T-helper 1 cell treated with Interleukin-12 subunit alpha and Interleukin-12 subunit beta and Interleukin-4 antibody, amounts not matched to agents 30 μg/mL and 1 μg/mL, for 36 hours (primary cell): ENCODE measurements around the gene TTLL11.

ENCODE experiments used
- H3K27ac Mint-ChIP-seq: one replicate; pipeline ENCODE4 v1.8.0; 2021; ENCODE audit warnings: mild to moderate bottlenecking, mixed read lengths
- H3K27me3 Mint-ChIP-seq: one replicate; pipeline ENCODE4 v1.8.0; 2021; ENCODE audit warnings: low read depth, mixed read lengths
- H3K36me3 Mint-ChIP-seq: one replicate; pipeline ENCODE4 v1.8.0; 2021; ENCODE audit warnings: low read depth, mixed read lengths
- H3K4me1 Mint-ChIP-seq: one replicate; pipeline ENCODE4 v1.8.0; 2021; ENCODE audit warnings: low read depth, mixed read lengths
- H3K4me3 Mint-ChIP-seq: one replicate; pipeline ENCODE4 v1.8.0; 2021; ENCODE audit warnings: mild to moderate bottlenecking, moderate library complexity, mixed read lengths
- H3K9me3 Mint-ChIP-seq: one replicate; pipeline ENCODE4 v1.8.0; 2021; ENCODE audit warnings: mixed read lengths

Gene TTLL11

GRCh38 chr9:121784731-121785411, 308.2 kb downstream of the TTLL11 start:
- Mint-ChIP-seq H3K4me1 (peaks cover 7% of the 10 kb centered on the region), H3K4me3 (no peak overlapping the region), H3K36me3 (no peaks in the 10 kb centered on the region), H3K9me3 (no peaks in the 10 kb centered on the region), H3K27me3 (peaks cover 11% of the 10 kb centered on the region), H3K27ac (no peak overlapping the region)

GRCh38 chr9:121783521-121784507, 309.3 kb downstream of the TTLL11 start:
- Mint-ChIP-seq H3K27ac (peak overlapping the region; percentile 43), H3K9me3 (no peaks in the 10 kb centered on the region), H3K4me3 (peak overlapping the region; percentile 17), H3K36me3 (no peaks in the 10 kb centered on the region), H3K4me1 (peaks cover 7% of the 10 kb centered on the region), H3K27me3 (peaks cover 17% of the 10 kb centered on the region)

GRCh38 chr9:121783111-121783510, 310.0 kb downstream of the TTLL11 start:
- Mint-ChIP-seq H3K4me3 (no peak overlapping the region), H3K9me3 (no peaks in the 10 kb centered on the region), H3K27ac (no peak overlapping the region), H3K27me3 (peaks cover 23% of the 10 kb centered on the region), H3K36me3 (no peaks in the 10 kb centered on the region), H3K4me1 (peaks cover 7% of the 10 kb centered on the region)

- Mint-ChIP-seq H3K4me1 (peaks cover 7% of the 10 kb centered on the region), H3K27me3 (peaks cover 21% of the 10 kb centered on the region), H3K4me3 (no peak overlapping the region), H3K36me3 (no peaks in the 10 kb centered on the region), H3K27ac (no peak overlapping the region), H3K9me3 (no peaks in the 10 kb centered on the region)
These were observed 310.5 kb downstream of the TTLL11 start for GRCh38 chr9:121782514-121783110.

- Mint-ChIP-seq H3K9me3 (no peaks in the 10 kb centered on the region), H3K36me3 (no peaks in the 10 kb centered on the region), H3K27me3 (peaks cover 19% of the 10 kb centered on the region), H3K4me3 (no peak overlapping the region), H3K27ac (no peak overlapping the region), H3K4me1 (peaks cover 7% of the 10 kb centered on the region)
These were observed 311.2 kb downstream of the TTLL11 start for GRCh38 chr9:121781701-121782464.

- peaks cover 15% of the 10 kb centered on the region for H3K27me3 Mint-ChIP-seq
- no peaks in the 10 kb centered on the region for H3K36me3 Mint-ChIP-seq
- H3K9me3 Mint-ChIP-seq: no peaks in the 10 kb centered on the region
- H3K4me1 Mint-ChIP-seq: peaks cover 7% of the 10 kb centered on the region
- H3K27ac Mint-ChIP-seq: no peak overlapping the region
- H3K4me3 Mint-ChIP-seq: no peak overlapping the region
These were observed 312.0 kb downstream of the TTLL11 start for GRCh38 chr9:121781145-121781548.

GRCh38 chr9:121780177-121781040, 312.7 kb downstream of the TTLL11 start:
- peaks cover 7% of the 10 kb centered on the region for H3K4me1 Mint-ChIP-seq
- no peak overlapping the region for H3K4me3 Mint-ChIP-seq
- no peaks in the 10 kb centered on the region for H3K9me3 Mint-ChIP-seq
- H3K36me3 Mint-ChIP-seq: no peaks in the 10 kb centered on the region
- H3K27ac Mint-ChIP-seq: no peak overlapping the region
- peaks cover 15% of the 10 kb centered on the region for H3K27me3 Mint-ChIP-seq

- Mint-ChIP-seq H3K36me3 (no peaks in the 10 kb centered on the region), H3K27me3 (peaks cover 15% of the 10 kb centered on the region), H3K9me3 (no peaks in the 10 kb centered on the region), H3K4me3 (no peak overlapping the region), H3K27ac (no peak overlapping the region), H3K4me1 (peaks cover 7% of the 10 kb centered on the region)
These were observed 313.6 kb downstream of the TTLL11 start for GRCh38 chr9:121779381-121780117.

GRCh38 chr9:121778252-121779225, 314.6 kb downstream of the TTLL11 start:
- H3K36me3 Mint-ChIP-seq: no peaks in the 10 kb centered on the region
- H3K27ac Mint-ChIP-seq: no peak overlapping the region
- H3K4me1 Mint-ChIP-seq: peaks cover 1% of the 10 kb centered on the region
- H3K27me3 Mint-ChIP-seq: peaks cover 15% of the 10 kb centered on the region
- no peak overlapping the region for H3K4me3 Mint-ChIP-seq
- no peaks in the 10 kb centered on the region for H3K9me3 Mint-ChIP-seq

- Mint-ChIP-seq H3K27ac (no peak overlapping the region), H3K36me3 (no peaks in the 10 kb centered on the region), H3K9me3 (no peaks in the 10 kb centered on the region), H3K27me3 (peaks cover 15% of the 10 kb centered on the region), H3K4me3 (no peak overlapping the region), H3K4me1 (no peaks in the 10 kb centered on the region)
These were observed 316.1 kb downstream of the TTLL11 start for GRCh38 chr9:121776739-121777637.

GRCh38 chr9:121776001-121776738, 316.9 kb downstream of the TTLL11 start:
- Mint-ChIP-seq H3K4me3 (no peak overlapping the region), H3K9me3 (no peaks in the 10 kb centered on the region), H3K27ac (no peak overlapping the region), H3K4me1 (no peaks in the 10 kb centered on the region), H3K27me3 (peaks cover 15% of the 10 kb centered on the region), H3K36me3 (no peaks in the 10 kb centered on the region)
